HL-60/S4 treated with retinoic acid at 250 ng/mL for 4 days and 3 days (cell line): ENCODE results near the gene CCDC188.

Experiments used
- in situ Hi-C: fragments of 300-500 bp; cut with MboI; formaldehyde crosslinking; loops from 2 replicates; pipeline ENCODE4 v1.7.0; 2022; ENCODE audit warnings: low sequenced_read_pairs

The CCDC188 gene

GRCh38 chr22:20186183-20186870, 35.5 kb upstream of the CCDC188 start:
- in situ Hi-C loops: no loop called here

GRCh38 chr22:20185750-20186149, 34.9 kb upstream of the CCDC188 start:
- in situ Hi-C loops: no loop called here

GRCh38 chr22:20184501-20185165, 33.8 kb upstream of the CCDC188 start:
- in situ Hi-C loops: no loop called here

GRCh38 chr22:20183823-20184222, 33.0 kb upstream of the CCDC188 start:
- in situ Hi-C loops: no loop called here

GRCh38 chr22:20183101-20183500, 32.2 kb upstream of the CCDC188 start:
- in situ Hi-C loops: no loop called here

GRCh38 chr22:20182365-20182764, 31.5 kb upstream of the CCDC188 start:
- in situ Hi-C loops: no loop called here

- in situ Hi-C loops: no loop called here
Observed at GRCh38 chr22:20181884-20182236, 31.0 kb upstream of the CCDC188 start.

- in situ Hi-C loops: no loop called here
Observed at GRCh38 chr22:20181194-20181883, 30.5 kb upstream of the CCDC188 start.

- in situ Hi-C loops: no loop called here
Observed at GRCh38 chr22:20180640-20181039, 29.8 kb upstream of the CCDC188 start.

GRCh38 chr22:20180245-20180630, 29.4 kb upstream of the CCDC188 start:
- in situ Hi-C loops: no loop called here

GRCh38 chr22:20179455-20180244, 28.8 kb upstream of the CCDC188 start:
- in situ Hi-C loops: no loop called here

GRCh38 chr22:20178915-20179227, 28.0 kb upstream of the CCDC188 start:
- in situ Hi-C loops: no loop called here

GRCh38 chr22:20178075-20178914, 27.4 kb upstream of the CCDC188 start:
- in situ Hi-C loops: no loop called here

GRCh38 chr22:20177217-20177911, 26.5 kb upstream of the CCDC188 start:
- in situ Hi-C loops: no loop called here

- in situ Hi-C loops: no loop called here
Observed at GRCh38 chr22:20176421-20177085, 25.7 kb upstream of the CCDC188 start.

GRCh38 chr22:20175597-20175900, 24.7 kb upstream of the CCDC188 start:
- in situ Hi-C loops: no loop called here

- in situ Hi-C loops: no loop called here
Observed at GRCh38 chr22:20174785-20175596, 24.1 kb upstream of the CCDC188 start.

- in situ Hi-C loops: no loop called here
Observed at GRCh38 chr22:20173772-20174171, 22.9 kb upstream of the CCDC188 start.

- in situ Hi-C loops: no loop called here
Observed at GRCh38 chr22:20173246-20173645, 22.4 kb upstream of the CCDC188 start.
